ENCODE results near the gene C16orf92. TPM values are rescaled to one million over a fixed set of nuclear protein-coding genes. Genes with fewer than 3 reads are reported as not detected.

The C16orf92 gene
- total and polyA plus RNA-seq, 2 donors (not counting 3 experiments of a cell fraction or from before 2014, with no cell fraction given), result not detected

DNA sequence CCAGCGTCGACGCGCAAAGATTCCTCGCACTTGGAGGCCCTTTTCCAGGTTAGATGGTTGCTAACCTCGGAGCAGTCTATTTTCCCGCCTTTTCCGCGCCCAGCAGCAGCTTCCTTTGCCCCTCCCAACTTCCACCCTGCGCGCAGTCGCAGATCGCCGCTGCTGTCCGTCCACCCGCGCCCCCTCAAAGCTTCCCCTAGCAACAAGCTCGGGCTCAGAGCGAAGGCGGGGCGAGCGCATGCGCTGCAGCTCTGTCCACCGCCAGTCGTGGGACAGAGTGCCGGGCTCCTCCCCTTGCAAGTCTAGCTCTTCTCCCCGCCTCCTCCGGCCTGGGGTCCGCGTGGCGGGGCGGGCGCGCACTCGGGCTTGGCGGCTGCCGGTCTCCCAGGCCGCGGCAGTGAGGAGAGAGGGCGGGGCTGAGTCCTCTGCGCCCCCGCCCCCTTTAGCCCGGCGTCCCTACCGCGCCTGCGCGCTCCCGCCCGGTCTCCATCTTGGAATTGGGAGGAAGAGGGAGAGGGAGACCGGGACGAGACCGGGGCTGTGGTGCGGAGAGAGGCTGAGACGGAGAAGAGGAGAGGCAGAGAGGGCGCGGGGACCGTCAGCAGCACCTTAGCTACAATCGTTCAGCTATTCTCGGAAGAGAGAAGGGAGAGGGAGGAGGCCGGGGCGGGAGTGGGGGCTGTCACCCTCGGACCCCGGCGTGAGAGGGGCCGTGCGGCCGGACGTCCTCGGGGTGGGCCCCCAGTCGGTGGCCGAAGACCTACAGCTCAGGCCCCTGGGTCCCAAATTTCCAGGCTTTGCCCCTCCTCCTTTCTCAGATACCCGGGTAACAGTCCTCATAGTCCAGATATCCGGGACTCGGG, 49.4 kb upstream of the C16orf92 start, which contains the start of gene TAOK2:
Gene TAOK2, plus strand, starts transcription at position 485 of the 863 bp plus-strand sequence. CDS start 3,905 bp downstream, outside the sequence.
- TF ChIP-seq, protein P1, sequence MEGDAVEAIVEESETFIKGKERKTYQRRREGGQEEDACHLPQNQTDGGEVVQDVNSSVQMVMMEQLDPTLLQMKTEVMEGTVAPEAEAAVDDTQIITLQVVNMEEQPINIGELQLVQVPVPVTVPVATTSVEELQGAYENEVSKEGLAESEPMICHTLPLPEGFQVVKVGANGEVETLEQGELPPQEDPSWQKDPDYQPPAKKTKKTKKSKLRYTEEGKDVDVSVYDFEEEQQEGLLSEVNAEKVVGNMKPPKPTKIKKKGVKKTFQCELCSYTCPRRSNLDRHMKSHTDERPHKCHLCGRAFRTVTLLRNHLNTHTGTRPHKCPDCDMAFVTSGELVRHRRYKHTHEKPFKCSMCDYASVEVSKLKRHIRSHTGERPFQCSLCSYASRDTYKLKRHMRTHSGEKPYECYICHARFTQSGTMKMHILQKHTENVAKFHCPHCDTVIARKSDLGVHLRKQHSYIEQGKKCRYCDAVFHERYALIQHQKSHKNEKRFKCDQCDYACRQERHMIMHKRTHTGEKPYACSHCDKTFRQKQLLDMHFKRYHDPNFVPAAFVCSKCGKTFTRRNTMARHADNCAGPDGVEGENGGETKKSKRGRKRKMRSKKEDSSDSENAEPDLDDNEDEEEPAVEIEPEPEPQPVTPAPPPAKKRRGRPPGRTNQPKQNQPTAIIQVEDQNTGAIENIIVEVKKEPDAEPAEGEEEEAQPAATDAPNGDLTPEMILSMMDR (IDR thresholded peaks at IDR 0.05; ENCODE audit: extremely low read depth in 1 of 2, insufficient read depth in 1 of 2, low read depth in 1 of 2, low read length in 2 of 2), result no peak
- TF ChIP-seq, protein P2, sequence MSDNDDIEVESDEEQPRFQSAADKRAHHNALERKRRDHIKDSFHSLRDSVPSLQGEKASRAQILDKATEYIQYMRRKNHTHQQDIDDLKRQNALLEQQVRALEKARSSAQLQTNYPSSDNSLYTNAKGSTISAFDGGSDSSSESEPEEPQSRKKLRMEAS (IDR thresholded peaks at IDR 0.05; ENCODE audit: insufficient read depth, insufficient read length), result peak; percentile 81
- TF ChIP-seq POLR2A (IDR thresholded peaks at IDR 0.05; ENCODE audit: low read depth, low read length), result peak; percentile 89
- TF ChIP-seq POLR2AphosphoS5 (IDR thresholded peaks at IDR 0.05; ENCODE audit: insufficient read depth, low read depth, low read length), result peak; percentile 93
- ChIA-PET POLR2A (interaction anchor here (0.5 to 1.4 kb wide), 12 partner anchors 11 to 183 kb away, joined by 3 to 14 read pairs (median 3); partner anchors contain the start of genes ASPHD1, KCTD13, KIF22 and SEZ6L2), CTCF (interaction anchor here (0.6 to 2.3 kb wide), 12 partner anchors 11 to 166 kb away, joined by 3 to 17 read pairs (median 4); partner anchors contain the start of genes CDIPT, KCTD13 and TMEM219)
- Histone ChIP-seq H4K20me1 (replicated peaks; ENCODE audit: control insufficient read depth, extremely low read depth, insufficient read depth, low read length) (no peaks in the 10 kb centered on the region), H3K27me3 (ENCODE audit: control insufficient read depth in 2 of 2, insufficient read depth in 2 of 2, low read length in 2 of 2) (no peaks in the 10 kb centered on the region), H3K4me1 (ENCODE audit: control insufficient read depth, extremely low read depth, insufficient read depth, low read length) (peaks cover 38% of the 10 kb centered on the region), H3K79me2 (ENCODE audit: control insufficient read depth, insufficient read depth, low read length) (peaks cover 49% of the 10 kb centered on the region), H3K9me1 (replicated peaks; ENCODE audit: control insufficient read depth, extremely low read depth, insufficient read depth, low read length) (no peaks in the 10 kb centered on the region), H2AFZ (ENCODE audit: low read depth, low read length) (peak within 1 kb of the TSS; percentile 24), H3K36me3 (ENCODE audit: control insufficient read depth in 2 of 2, extremely low read depth in 1 of 2, insufficient read depth in 2 of 2, low read length in 2 of 2) (peaks cover 8 to 21% of the 10 kb centered on the region in 2 experiments), H3K9ac (replicated peaks; ENCODE audit: extremely low read depth, insufficient read depth, low read length) (peak within 1 kb of the TSS; percentile 93), H3K9me3 (replicated peaks; ENCODE audit: control insufficient read depth, insufficient read depth, low read length) (no peaks in the 10 kb centered on the region), H3K4me3 (replicated peaks in 1 of 3; ENCODE audit: insufficient read depth in 1 of 3, low read depth in 1 of 3, low read length in 3 of 3) (peak within 1 kb of the TSS; percentile 79 to 95 (median 94)), H3K4me2 (ENCODE audit: insufficient read depth, low read length) (peak within 1 kb of the TSS; percentile 98), H3K27ac (ENCODE audit: insufficient read depth, low read depth, low read length) (peak within 1 kb of the TSS; percentile 81)
- DNase-seq (ENCODE audit: low read depth, low spot score), result peak; percentile 100
- intact Hi-C loops (cut with micrococcal nuclease) (loop anchor here (1.0 to 5.0 kb wide), 6 partner anchors 11 to 166 kb away; partner anchors contain the start of genes CDIPT, INO80E, KCTD13 and MAZ), dilution Hi-C loops (cut with MboI; ENCODE audit: extremely low pct_ligation_motif_present, low sequenced_read_pairs) (no loop called here)
- FAIRE-seq, result peak; percentile 95
- BruUV-seq (replicated peaks), result no TSS peak

Data from endothelial cell of umbilical vein (primary cell).